HG02870 (cell line): ENCODE data around the gene PPP3CA.

Experiments used
- ATAC-seq: cut with Tn5 transposase; IDR thresholded peaks from one replicate; pipeline ENCODE4 v1.9.1; 2021; ENCODE audit warnings: mild to moderate bottlenecking, moderate library complexity; ENCODE audit not compliant: unreplicated experiment

PPP3CA gene

DNA sequence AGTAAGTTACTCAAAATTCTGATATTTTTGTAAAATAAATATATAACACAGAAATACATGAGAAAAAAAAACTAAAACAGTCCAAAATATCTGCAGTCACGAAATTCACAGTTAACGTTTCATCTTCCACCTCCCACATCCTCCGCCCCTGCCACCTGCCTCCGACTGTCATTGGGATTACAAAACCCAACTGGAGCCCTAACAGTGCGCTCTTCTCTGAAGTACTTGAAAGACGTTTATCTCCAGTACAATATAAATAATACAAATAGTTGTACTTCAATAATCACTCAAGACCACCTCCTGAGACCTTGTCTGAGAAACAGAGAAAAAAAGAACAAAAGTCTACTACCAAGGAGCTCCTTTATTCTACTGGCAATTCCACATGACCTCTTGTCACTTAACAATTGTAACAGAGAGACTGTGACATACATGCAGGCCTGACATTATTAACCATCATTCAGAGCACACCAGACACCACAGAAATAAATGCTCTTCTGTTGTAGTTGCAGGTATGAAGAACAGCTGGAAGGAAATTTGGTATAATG is 280.6 kb downstream of the PPP3CA start:
- no peak for ATAC-seq

DNA sequence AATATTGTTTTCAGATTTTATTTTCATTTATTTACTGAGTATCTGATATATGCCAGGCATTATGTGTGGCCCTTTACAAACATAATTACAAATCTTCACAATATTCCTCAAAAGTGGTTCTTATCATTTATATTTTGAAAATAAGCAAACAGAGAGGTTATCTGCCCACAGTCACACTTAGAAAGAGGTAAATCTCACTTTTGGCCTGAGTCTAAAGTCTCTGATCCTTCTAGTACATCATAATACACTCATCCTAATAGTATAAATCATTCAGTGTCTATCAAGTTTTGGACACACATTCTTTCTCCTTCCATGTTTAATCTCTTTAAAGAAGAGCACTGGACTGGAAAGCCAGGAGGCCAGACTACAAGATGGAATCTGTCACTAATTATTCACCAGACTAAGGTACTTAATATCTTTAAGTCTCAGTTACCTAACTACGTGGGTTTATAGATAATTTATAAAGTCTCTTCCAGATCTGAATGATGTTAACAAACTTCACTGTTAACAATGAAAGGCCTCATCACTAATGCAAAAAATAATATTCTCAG is 281.3 kb downstream of the PPP3CA start:
- ATAC-seq, result no peak

DNA sequence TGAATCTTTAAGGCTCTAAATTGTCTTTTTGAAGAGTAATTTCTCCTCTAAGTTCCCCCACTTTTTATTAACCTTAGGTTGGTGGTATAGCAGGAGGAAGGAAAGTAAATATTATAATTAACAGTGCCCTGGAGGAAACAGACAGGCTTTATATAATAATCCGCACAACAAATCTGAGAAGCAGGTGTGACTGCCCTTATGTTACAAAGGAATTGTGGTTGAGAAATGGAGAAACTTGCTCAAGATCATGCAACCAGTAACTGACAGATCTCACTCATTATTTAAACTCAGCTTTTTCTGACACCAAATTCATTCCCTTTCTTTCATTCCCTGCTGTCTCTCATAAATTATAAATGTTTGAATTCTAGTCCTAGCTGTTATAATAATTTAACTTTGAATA is 282.0 kb downstream of the PPP3CA start:
- ATAC-seq, result no peak

GRCh38 chr4:101064541-101065180 is 282.7 kb downstream of the PPP3CA start:
- ATAC-seq, result no peak

DNA sequence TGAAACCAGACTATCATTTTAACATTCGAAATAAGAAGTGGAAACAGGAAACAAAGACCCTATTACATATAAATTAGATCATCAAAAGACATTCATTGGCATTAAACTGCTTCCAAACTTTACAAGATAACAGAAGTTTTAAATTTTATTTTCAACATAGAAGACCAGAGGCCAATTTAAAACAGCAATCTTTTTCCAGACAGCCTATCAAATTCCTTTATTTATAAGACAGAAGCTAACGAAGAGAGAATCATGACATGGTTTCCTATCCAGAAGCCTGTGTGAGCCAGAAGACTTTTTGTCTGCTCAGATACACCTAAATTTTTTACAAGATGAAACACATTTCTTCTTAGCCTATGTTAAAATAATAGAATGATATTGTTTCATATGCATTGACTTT is 291.9 kb downstream of the PPP3CA start:
- ATAC-seq, result no peak

- ATAC-seq, result no peak
Observed at GRCh38 chr4:101050837-101051205, 296.5 kb downstream of the PPP3CA start.

DNA sequence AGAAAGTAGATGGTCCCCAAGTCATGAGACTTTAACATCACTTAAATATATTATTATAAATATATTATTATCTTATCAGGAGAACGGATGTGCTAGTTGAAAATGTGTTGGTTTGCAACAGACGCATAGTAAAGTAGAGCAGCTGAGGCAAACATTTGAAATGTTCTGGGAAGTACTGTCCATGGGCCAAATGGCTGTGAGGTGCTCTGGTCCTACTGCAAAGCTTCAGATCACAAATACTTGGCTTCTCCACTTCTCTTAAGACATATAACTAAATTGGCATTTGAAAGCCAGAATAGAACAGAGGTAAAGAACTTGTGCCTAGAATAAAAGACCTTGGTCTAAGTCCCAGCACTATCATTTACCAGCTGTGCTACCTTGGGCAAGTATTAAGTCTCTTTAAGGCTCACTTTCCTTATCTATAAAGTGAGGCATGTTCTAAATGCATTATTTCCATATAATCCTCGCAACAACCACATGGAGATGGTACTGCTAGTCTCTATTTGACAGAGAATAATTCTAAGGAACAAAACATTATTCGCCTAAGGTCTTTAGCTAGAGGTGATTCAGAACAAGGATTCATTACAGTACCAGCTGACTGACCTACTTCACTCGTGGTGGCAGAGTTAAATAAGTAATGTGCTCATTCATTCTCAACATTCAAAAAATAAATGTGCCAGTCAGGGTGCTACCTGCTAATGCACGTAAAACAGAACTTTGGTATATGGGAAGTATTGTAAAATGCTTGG is 297.1 kb downstream of the PPP3CA start:
- no peak for ATAC-seq

GRCh38 chr4:101049549-101050001 is 297.8 kb downstream of the PPP3CA start:
- ATAC-seq, result no peak

- ATAC-seq, result no peak
Observed at GRCh38 chr4:101044766-101045165, 302.6 kb downstream of the PPP3CA start.

DNA sequence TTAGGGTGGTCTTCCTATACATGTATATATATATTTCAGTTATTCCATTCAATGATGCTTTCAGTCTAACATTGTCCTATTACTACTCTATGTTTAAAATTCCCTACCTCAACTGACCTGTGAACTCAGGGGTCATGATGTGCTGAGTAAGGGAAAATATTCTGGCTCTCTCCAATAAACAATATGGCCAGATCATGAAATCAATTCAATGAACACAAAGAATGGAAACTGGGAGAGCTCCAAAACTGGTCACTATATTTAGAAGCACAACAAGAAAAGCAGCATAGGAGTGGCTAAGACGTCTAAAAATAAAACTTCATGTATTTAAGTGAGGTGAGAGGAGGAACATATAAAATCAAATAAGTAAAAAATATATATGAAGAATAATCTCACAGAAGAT is 304.5 kb downstream of the PPP3CA start:
- ATAC-seq, result no peak

- ATAC-seq, result no peak
Observed at GRCh38 chr4:101040776-101041175, 306.6 kb downstream of the PPP3CA start.

DNA sequence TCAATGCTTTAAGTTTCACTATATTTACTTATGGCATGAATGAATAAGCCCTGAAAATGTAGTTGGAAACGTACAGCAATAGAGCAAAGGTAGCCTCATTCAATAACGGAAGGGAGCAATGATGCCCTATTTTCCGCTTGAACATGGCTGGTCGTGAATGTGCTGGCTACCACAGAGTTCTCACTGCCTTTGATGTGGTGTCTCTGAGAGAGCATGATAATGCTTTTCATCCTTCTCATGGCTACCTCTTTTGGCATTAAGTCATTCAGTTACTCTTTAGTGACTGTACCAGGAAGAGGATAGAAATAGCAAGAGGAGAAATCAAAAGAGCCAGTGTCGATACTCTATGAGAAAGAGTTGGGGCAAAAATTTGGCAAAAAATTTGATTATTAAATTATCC is 308.0 kb downstream of the PPP3CA start:
- ATAC-seq, result no peak

- no peak for ATAC-seq
Observed at GRCh38 chr4:101037938-101038413, 309.4 kb downstream of the PPP3CA start.

- ATAC-seq, result no peak
Observed at GRCh38 chr4:101037249-101037648, 310.1 kb downstream of the PPP3CA start.

DNA sequence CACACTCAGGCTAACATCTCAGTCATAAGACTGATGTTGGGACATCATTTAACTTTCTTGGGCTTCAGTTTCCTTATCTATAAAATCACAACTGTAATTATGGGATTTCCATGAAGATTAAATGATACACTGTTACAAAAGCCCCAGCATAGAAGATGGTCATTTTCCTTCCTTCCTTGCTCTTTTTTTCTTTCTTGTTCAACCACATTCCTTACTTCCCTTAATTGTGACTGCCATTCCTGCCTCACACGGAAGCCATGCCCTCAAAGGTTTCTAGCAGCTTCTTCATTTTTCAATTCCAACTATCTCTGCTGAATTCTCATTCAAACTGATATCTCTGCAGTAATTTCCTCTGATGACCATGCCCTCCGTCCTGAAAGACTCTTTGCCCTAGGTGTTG is 311.8 kb downstream of the PPP3CA start:
- no peak for ATAC-seq

- ATAC-seq, result no peak
Observed at GRCh38 chr4:101033986-101034385, 313.3 kb downstream of the PPP3CA start.

GRCh38 chr4:101032541-101032940 is 314.8 kb downstream of the PPP3CA start:
- no peak for ATAC-seq

- ATAC-seq, result no peak
Observed at GRCh38 chr4:101031971-101032370, 315.4 kb downstream of the PPP3CA start.

- ATAC-seq, result no peak
Observed at GRCh38 chr4:101028886-101029285, 318.4 kb downstream of the PPP3CA start.

GRCh38 chr4:101027721-101028120 is 319.6 kb downstream of the PPP3CA start:
- no peak for ATAC-seq

DNA sequence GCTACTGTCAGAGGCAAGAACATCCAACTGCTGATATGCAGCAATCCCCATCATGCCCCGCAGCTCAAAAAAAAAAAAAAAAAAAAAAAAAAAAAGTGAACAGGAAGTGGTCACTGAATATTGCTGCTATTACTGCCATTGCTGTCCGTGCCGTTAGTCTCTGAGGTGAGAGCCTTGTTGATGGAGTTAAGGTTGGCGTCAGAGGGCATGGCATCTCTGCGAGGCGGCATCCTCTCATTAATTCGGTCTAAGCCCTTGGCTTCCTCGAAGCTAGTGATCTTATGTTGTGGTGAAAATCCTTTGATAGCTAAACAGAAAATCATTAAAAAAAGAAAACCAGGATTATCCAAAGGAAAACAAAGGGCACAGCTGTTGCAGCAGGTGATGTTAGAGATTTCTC is 321.6 kb downstream of the PPP3CA start:
- ATAC-seq, result no peak
